ENCODE measurements around the gene IRF2BP1. TPM values are rescaled to one million over a fixed set of nuclear protein-coding genes. Genes with fewer than 3 reads are reported as not detected.

Gene IRF2BP1
- total RNA-seq, 1 donor from 2014 or later = 18.8 TPM

DNA sequence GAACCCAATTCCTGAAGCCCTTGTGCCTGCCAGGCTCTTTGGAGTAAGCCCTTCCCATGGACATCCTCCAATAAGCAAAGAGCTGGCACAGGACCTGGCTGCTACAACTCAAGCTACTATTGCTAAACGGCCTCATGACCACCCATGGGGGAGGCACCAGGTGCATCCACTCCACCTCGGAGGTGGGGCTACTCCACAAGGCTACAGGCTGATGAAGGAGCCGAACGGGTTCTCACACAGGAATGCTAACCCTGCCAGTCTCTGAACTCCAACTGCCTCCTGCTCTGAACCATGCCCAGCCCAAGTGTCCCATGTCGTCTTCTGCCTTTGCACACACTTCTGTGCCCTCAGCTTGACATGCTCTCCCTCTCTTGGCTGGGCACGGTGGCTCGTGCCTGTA lies 33.0 kb downstream of the IRF2BP1 start:
- H3K9ac ChIP-seq (ENCODE audit: low read length) = no peak overlapping the region
- TF ChIP-seq, protein P1, sequence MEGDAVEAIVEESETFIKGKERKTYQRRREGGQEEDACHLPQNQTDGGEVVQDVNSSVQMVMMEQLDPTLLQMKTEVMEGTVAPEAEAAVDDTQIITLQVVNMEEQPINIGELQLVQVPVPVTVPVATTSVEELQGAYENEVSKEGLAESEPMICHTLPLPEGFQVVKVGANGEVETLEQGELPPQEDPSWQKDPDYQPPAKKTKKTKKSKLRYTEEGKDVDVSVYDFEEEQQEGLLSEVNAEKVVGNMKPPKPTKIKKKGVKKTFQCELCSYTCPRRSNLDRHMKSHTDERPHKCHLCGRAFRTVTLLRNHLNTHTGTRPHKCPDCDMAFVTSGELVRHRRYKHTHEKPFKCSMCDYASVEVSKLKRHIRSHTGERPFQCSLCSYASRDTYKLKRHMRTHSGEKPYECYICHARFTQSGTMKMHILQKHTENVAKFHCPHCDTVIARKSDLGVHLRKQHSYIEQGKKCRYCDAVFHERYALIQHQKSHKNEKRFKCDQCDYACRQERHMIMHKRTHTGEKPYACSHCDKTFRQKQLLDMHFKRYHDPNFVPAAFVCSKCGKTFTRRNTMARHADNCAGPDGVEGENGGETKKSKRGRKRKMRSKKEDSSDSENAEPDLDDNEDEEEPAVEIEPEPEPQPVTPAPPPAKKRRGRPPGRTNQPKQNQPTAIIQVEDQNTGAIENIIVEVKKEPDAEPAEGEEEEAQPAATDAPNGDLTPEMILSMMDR (IDR thresholded peaks at IDR 0.05; ENCODE audit: insufficient read depth, low read depth, low read length) = no peak
- no peak for TF ChIP-seq EZH2 (IDR thresholded peaks at IDR 0.05; ENCODE audit: insufficient read depth, low read length)
- peaks cover 3% of the 10 kb centered on the region for H3K4me1 Mint-ChIP-seq (ENCODE audit: low read depth, unreplicated experiment)
- H3K36me3 ChIP-seq (ENCODE audit: insufficient read depth, low read length) = peaks cover 37% of the 10 kb centered on the region
- no peaks in the 10 kb centered on the region for H3K27me3 ChIP-seq (ENCODE audit: insufficient read depth, low read length)
- no peaks in the 10 kb centered on the region for H3K9me3 ChIP-seq (ENCODE audit: insufficient read depth, low read depth, low read length)
- no peaks in the 10 kb centered on the region for H3K9me3 Mint-ChIP-seq (ENCODE audit: unreplicated experiment)
- no peaks in the 10 kb centered on the region for H3K4me1 ChIP-seq (ENCODE audit: insufficient read depth, low read length)
- H3K27ac ChIP-seq (ENCODE audit: low read depth, low read length) = no peak overlapping the region
- H2AFZ ChIP-seq (ENCODE audit: low read depth, low read length) = no peak overlapping the region
- H3K27ac Mint-ChIP-seq (ENCODE audit: unreplicated experiment) = no peak overlapping the region
- DNase-seq (ENCODE audit: low read depth) (no peak), FAIRE-seq (no peak)
- H4K20me1 ChIP-seq (ENCODE audit: insufficient read depth, low read length) = peaks cover 41% of the 10 kb centered on the region
- peaks cover 29% of the 10 kb centered on the region for H3K36me3 Mint-ChIP-seq (ENCODE audit: low read depth, unreplicated experiment)
- H3K4me3 Mint-ChIP-seq (ENCODE audit: unreplicated experiment) = no peak overlapping the region
- no peak overlapping the region for H3K4me3 ChIP-seq (ENCODE audit: insufficient read depth, low read depth, low read length)
- no peak overlapping the region for H3K4me2 ChIP-seq (ENCODE audit: low read length)
- H3K79me2 ChIP-seq (ENCODE audit: insufficient read depth, low read length) = peaks cover 27% of the 10 kb centered on the region
- no peaks in the 10 kb centered on the region for H3K27me3 Mint-ChIP-seq (ENCODE audit: low read depth, unreplicated experiment)

GRCh38 chr19:45852145-45852750 lies 33.7 kb downstream of the IRF2BP1 start:
- Histone ChIP-seq H3K27me3 (ENCODE audit: insufficient read depth, low read length) (no peaks in the 10 kb centered on the region), H3K36me3 (ENCODE audit: insufficient read depth, low read length) (peaks cover 45% of the 10 kb centered on the region), H3K4me2 (ENCODE audit: low read length) (no peak overlapping the region), H3K27ac (ENCODE audit: low read depth, low read length) (no peak overlapping the region), H3K4me3 (ENCODE audit: insufficient read depth, low read depth, low read length) (no peak overlapping the region), H2AFZ (ENCODE audit: low read depth, low read length) (no peak overlapping the region), H3K4me1 (ENCODE audit: insufficient read depth, low read length) (no peaks in the 10 kb centered on the region), H4K20me1 (ENCODE audit: insufficient read depth, low read length) (peaks cover 40% of the 10 kb centered on the region), H3K9me3 (ENCODE audit: insufficient read depth, low read depth, low read length) (no peaks in the 10 kb centered on the region), H3K79me2 (ENCODE audit: insufficient read depth, low read length) (peaks cover 25% of the 10 kb centered on the region), H3K9ac (ENCODE audit: low read length) (no peak overlapping the region)
- H3K27me3 Mint-ChIP-seq (ENCODE audit: low read depth, unreplicated experiment) = no peaks in the 10 kb centered on the region
- TF ChIP-seq, protein P1 (IDR thresholded peaks at IDR 0.05; ENCODE audit: insufficient read depth, low read depth, low read length) = no peak
- TF ChIP-seq EZH2 (IDR thresholded peaks at IDR 0.05; ENCODE audit: insufficient read depth, low read length) = no peak
- no peaks in the 10 kb centered on the region for H3K9me3 Mint-ChIP-seq (ENCODE audit: unreplicated experiment)
- DNase-seq (ENCODE audit: low read depth) (peak; percentile 27), FAIRE-seq (no peak)
- H3K4me3 Mint-ChIP-seq (ENCODE audit: unreplicated experiment) = peak overlapping the region; percentile 60
- H3K36me3 Mint-ChIP-seq (ENCODE audit: low read depth, unreplicated experiment) = peaks cover 31% of the 10 kb centered on the region
- no peak overlapping the region for H3K27ac Mint-ChIP-seq (ENCODE audit: unreplicated experiment)
- H3K4me1 Mint-ChIP-seq (ENCODE audit: low read depth, unreplicated experiment) = peaks cover 3% of the 10 kb centered on the region

DNA sequence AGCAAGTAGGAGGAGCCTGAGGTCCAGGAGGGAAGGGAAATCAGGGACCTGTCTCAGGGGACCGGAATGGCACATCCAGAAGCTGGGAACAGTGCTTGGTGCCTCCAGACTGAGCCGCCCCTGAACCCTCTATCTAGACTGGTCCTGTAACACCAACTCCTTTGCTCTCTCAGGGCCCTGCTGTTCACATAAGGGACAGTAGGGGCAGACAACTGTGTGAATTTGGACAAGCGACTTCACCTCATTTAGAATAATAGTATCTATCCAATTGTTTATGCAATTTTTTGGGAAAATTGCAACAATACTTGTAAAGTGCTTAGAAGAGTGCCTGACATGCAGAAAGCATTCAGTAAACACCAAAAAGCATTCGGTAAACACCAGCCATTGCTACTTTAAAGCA lies 37.0 kb downstream of the IRF2BP1 start:
- Histone ChIP-seq H3K36me3 (ENCODE audit: insufficient read depth, low read length) (peaks cover 46% of the 10 kb centered on the region), H3K4me2 (ENCODE audit: low read length) (no peak overlapping the region), H2AFZ (ENCODE audit: low read depth, low read length) (no peak overlapping the region), H3K27me3 (ENCODE audit: insufficient read depth, low read length) (no peaks in the 10 kb centered on the region), H3K4me3 (ENCODE audit: insufficient read depth, low read depth, low read length) (no peak overlapping the region), H3K9ac (ENCODE audit: low read length) (no peak overlapping the region), H3K79me2 (ENCODE audit: insufficient read depth, low read length) (no peaks in the 10 kb centered on the region), H3K4me1 (ENCODE audit: insufficient read depth, low read length) (no peaks in the 10 kb centered on the region), H4K20me1 (ENCODE audit: insufficient read depth, low read length) (peaks cover 26% of the 10 kb centered on the region), H3K9me3 (ENCODE audit: insufficient read depth, low read depth, low read length) (no peaks in the 10 kb centered on the region), H3K27ac (ENCODE audit: low read depth, low read length) (no peak overlapping the region)
- Mint-ChIP-seq H3K9me3 (ENCODE audit: unreplicated experiment) (no peaks in the 10 kb centered on the region), H3K4me1 (ENCODE audit: low read depth, unreplicated experiment) (peaks cover 3% of the 10 kb centered on the region), H3K36me3 (ENCODE audit: low read depth, unreplicated experiment) (peaks cover 30% of the 10 kb centered on the region), H3K27me3 (ENCODE audit: low read depth, unreplicated experiment) (no peaks in the 10 kb centered on the region), H3K27ac (ENCODE audit: unreplicated experiment) (no peak overlapping the region), H3K4me3 (ENCODE audit: unreplicated experiment) (no peak overlapping the region)
- DNase-seq (ENCODE audit: low read depth) (no peak), FAIRE-seq (no peak)
- TF ChIP-seq, protein P1 (IDR thresholded peaks at IDR 0.05; ENCODE audit: insufficient read depth, low read depth, low read length) = peak; percentile 34
- TF ChIP-seq EZH2 (IDR thresholded peaks at IDR 0.05; ENCODE audit: insufficient read depth, low read length) = no peak

All from astrocyte (in vitro differentiated cells and primary cell).